HCT116 (cell line): Measurements from ENCODE around the gene CABS1. TPM values are rescaled to one million over a fixed set of nuclear protein-coding genes. Genes with fewer than 3 reads are reported as not detected.

Source experiments
- ATAC-seq: fragments of 200-7000 bp; cut with Tn5 transposase; 2 replicates; pipeline ENCODE4 v1.9.1; 2020; ENCODE audit warnings: mild to moderate bottlenecking, moderate library complexity
- BruUV-seq: library from RNA; stranded (reverse); fragments of 400-500 nt; replicated peaks from 2 replicates; lab custom pipeline; 2021; lab: Mats Ljungman, UMichigan
- CTCF ChIA-PET: fragments of 300-600 bp; sonication (Branson Sonifier 250); formaldehyde crosslinking; loops from one replicate; lab custom pipeline; 2021; ENCODE audit warnings: antibody characterized with exemption; lab: Charles Lee
- POLR2A ChIA-PET: fragments of 300-600, 350-600 bp; sonication (Branson Sonifier 250); formaldehyde crosslinking; loops from one replicate; lab custom pipeline; 2021; ENCODE audit warnings: antibody characterized with exemption; lab: Charles Lee
- RAD21 ChIA-PET, 2 experiments: fragments of 300-600 bp; sonication (Branson Sonifier 250); formaldehyde crosslinking; loops; one replicate each; lab custom pipeline; 2023; ENCODE audit warnings: low total read pairs in 2 of 2; ENCODE audit not compliant: uncharacterized antibody in 2 of 2, unreplicated experiment in 2 of 2, low non-redundant PET in 1 of 2; lab: Charles Lee
- DNase-seq: peaks from one replicate; pipeline ENCODE4 v3.0.0-alpha.2; 2010; ENCODE audit warnings: low read depth, low spot score
- H2AFZ ChIP-seq: fragments of 200-600 bp; shearing (Covaris generic), sonication (generic); 2 replicates; pipeline ENCODE4 v1.6.1; 2017; ENCODE audit warnings: low read depth, mixed run types, mixed read lengths, antibody characterized with exemption, low read length; ENCODE audit not compliant: poor library complexity, severe bottlenecking
- H3K27ac ChIP-seq: 2 replicates; pipeline ENCODE4 v1.5.1; 2012; ENCODE audit warnings: low read depth, low read length
- H3K27me3 ChIP-seq: fragments of 200-600 bp; sonication (generic); 2 replicates; pipeline ENCODE4 v1.6.1; 2016; ENCODE audit warnings: mixed run types, low read length, mixed read lengths; ENCODE audit not compliant: insufficient read depth
- H3K36me3 ChIP-seq, 2 experiments: fragments of 200-500 bp in 1 of 2; fragments of 200-600 bp in 1 of 2; sonication (Bioruptor generic) in 1 of 2; sonication (generic) in 1 of 2; 2 replicates each; pipeline versions ENCODE4 v1.5.1 to v1.6.1; 2014 to 2016; ENCODE audit warnings: low read length in 2 of 2, inconsistent platforms in 1 of 2, mixed read lengths in 1 of 2, mixed run types in 1 of 2; ENCODE audit not compliant: insufficient read depth in 2 of 2, control insufficient read depth in 1 of 2
- H3K4me1 ChIP-seq, 2 experiments: fragments of 200-600 bp in 1 of 2; sonication (generic) in 1 of 2; 2 replicates each; pipeline versions ENCODE4 v1.5.1 to v1.6.1; 2012 to 2017; ENCODE audit warnings: low read length in 2 of 2, inconsistent platforms in 1 of 2, mild to moderate bottlenecking in 1 of 2, mixed read lengths in 1 of 2, mixed run types in 1 of 2, moderate library complexity in 1 of 2; ENCODE audit not compliant: insufficient read depth in 2 of 2, control insufficient read depth in 1 of 2
- H3K4me2 ChIP-seq: fragments of 200-600 bp; sonication (generic); 2 replicates; pipeline ENCODE4 v1.6.1; 2017; ENCODE audit warnings: mixed run types, low read length, mixed read lengths
- H3K4me3 ChIP-seq, 2 experiments: fragments of 200-600 bp in 1 of 2; sonication (generic) in 1 of 2; replicated peaks in 1 of 2; 2 replicates each; pipeline ENCODE4 v1.5.1; 2011 to 2016; ENCODE audit warnings: low read length in 2 of 2, control low read depth in 1 of 2, low read depth in 1 of 2, mild to moderate bottlenecking in 1 of 2, mixed read lengths in 1 of 2, mixed run types in 1 of 2
- H3K79me2 ChIP-seq: fragments of 200-600 bp; sonication (generic); 2 replicates; pipeline ENCODE4 v1.6.1; 2017; ENCODE audit warnings: mild to moderate bottlenecking, mixed run types, low read length, moderate library complexity, mixed read lengths; ENCODE audit not compliant: insufficient read depth
- H3K9ac ChIP-seq: fragments of 200-600 bp; sonication (generic); 2 replicates; pipeline ENCODE4 v1.6.1; 2016; ENCODE audit warnings: low read length, mixed read lengths
- H3K9me2 ChIP-seq: fragments of 200-600 bp; sonication (generic), shearing (Covaris generic); 2 replicates; pipeline ENCODE4 v1.6.1; 2017; ENCODE audit warnings: mixed run types, mild to moderate bottlenecking, moderate library complexity; ENCODE audit not compliant: insufficient read depth
- H3K9me3 ChIP-seq, 2 experiments: fragments of 200-500 bp in 1 of 2; fragments of 200-600 bp in 1 of 2; sonication (Bioruptor generic) in 1 of 2; sonication (generic) in 1 of 2; 2 replicates each; pipeline ENCODE4 v1.6.1; 2014 to 2017; ENCODE audit warnings: low read length in 2 of 2, mixed read lengths in 2 of 2, inconsistent platforms in 1 of 2, low read depth in 1 of 2, mild to moderate bottlenecking in 1 of 2, mixed run types in 1 of 2, moderate library complexity in 1 of 2; ENCODE audit not compliant: control insufficient read depth in 1 of 2, insufficient read depth in 1 of 2
- H4K20me1 ChIP-seq: fragments of 200-600 bp; sonication (generic), shearing (Covaris generic); 2 replicates; pipeline ENCODE4 v1.6.1; 2017; ENCODE audit warnings: mixed run types, mild to moderate bottlenecking, moderate library complexity; ENCODE audit not compliant: insufficient read depth
- CBX3 ChIP-seq: IDR thresholded peaks from 2 replicates; pipeline ENCODE4 v1.6.1; 2012; ENCODE audit warnings: low read depth
- EZH2 ChIP-seq: fragments of 200-600 bp; sonication (generic); IDR thresholded peaks from 2 replicates; pipeline ENCODE4 v1.6.1; 2017; ENCODE audit warnings: antibody characterized with exemption, mixed run types
- EZH2phosphoT487 ChIP-seq: fragments of 200-600 bp; IDR thresholded peaks from 2 replicates; pipeline ENCODE4 v1.6.1; 2018; ENCODE audit warnings: antibody characterized with exemption, borderline replicate concordance
- RAD21 ChIP-seq: IDR thresholded peaks from 2 replicates; pipeline ENCODE4 v1.6.1; 2012; ENCODE audit warnings: low read depth, mild to moderate bottlenecking
- SIN3A ChIP-seq: IDR thresholded peaks from 2 replicates; pipeline ENCODE4 v1.6.1; 2012; ENCODE audit warnings: low read depth
- SP1 ChIP-seq: IDR thresholded peaks from 2 replicates; pipeline ENCODE4 v1.6.1; 2012; ENCODE audit warnings: low read depth
- TCF7L2 ChIP-seq: IDR thresholded peaks from 2 replicates; pipeline ENCODE4 v1.7.0; 2011; ENCODE audit warnings: borderline replicate concordance, inconsistent platforms; ENCODE audit not compliant: insufficient read depth, insufficient read length; ENCODE audit errors: extremely low read depth
- ZFX ChIP-seq: fragments of 450-650 bp; IDR thresholded peaks from 2 replicates; pipeline ENCODE4 v1.6.1; 2017
- ZNF274 ChIP-seq: fragments of 200-500 bp; sonication (Bioruptor generic); IDR thresholded peaks from 2 replicates; pipeline ENCODE4 v1.6.1; 2014; ENCODE audit warnings: mild to moderate bottlenecking, low read depth, low read length, inconsistent platforms
- intact Hi-C: fragments of 100-400 bp; cut with micrococcal nuclease; formaldehyde crosslinking; loops from 2 replicates; pipeline ENCODE4 v1.10.0; 2022
- total RNA-seq: library from RNA; stranded (reverse); gene quantifications from one replicate; pipeline ENCODE4 v1.2.1, GENCODE V29; 2021; ENCODE audit not compliant: unreplicated experiment
- TF ChIP-seq, protein P1 (sequence below): IDR thresholded peaks from 2 replicates; pipeline ENCODE4 v1.6.1; 2012
- TF ChIP-seq, protein P2 (sequence below): IDR thresholded peaks from 2 replicates; pipeline ENCODE4 v1.6.1; 2012; ENCODE audit warnings: low read depth

The CABS1 gene
- total RNA-seq, 1 experiment from 2014 or later: not detected

DNA sequence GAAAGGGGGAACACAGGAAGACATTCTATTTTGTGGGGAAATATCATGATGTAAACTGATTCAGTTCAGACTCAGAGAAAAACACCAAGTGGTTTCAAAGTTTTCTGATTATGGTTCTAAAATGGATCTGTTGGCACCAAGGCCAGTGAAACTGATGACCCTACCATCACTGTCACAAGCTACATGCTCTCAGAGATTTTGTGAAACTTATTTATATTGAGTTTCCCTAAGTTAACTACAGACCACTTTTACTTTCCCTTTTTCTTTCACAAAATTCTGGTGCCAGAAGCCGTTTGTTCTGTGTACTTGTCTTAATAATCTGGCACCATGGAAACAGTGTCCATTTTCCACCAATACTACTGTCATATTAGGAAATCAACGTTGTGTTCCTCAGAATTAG is 43.4 kb upstream of the CABS1 start:
- Histone ChIP-seq H3K4me2 (no peak overlapping the region), H3K36me3 (no peaks in the 10 kb centered on the region), H2AFZ (no peak overlapping the region), H3K79me2 (no peaks in the 10 kb centered on the region), H3K4me3 (no peak overlapping the region), H3K27ac (no peak overlapping the region), H3K4me1 (no peaks in the 10 kb centered on the region), H3K27me3 (no peaks in the 10 kb centered on the region), H3K9me3 (no peaks in the 10 kb centered on the region), H4K20me1 (no peaks in the 10 kb centered on the region), H3K9ac (no peak overlapping the region)
- POLR2A ChIA-PET: no interaction called here
- DNase-seq: no peak
- BruUV-seq: no TSS peak
- CTCF ChIA-PET: no interaction called here
- RAD21 ChIA-PET: no interaction called here
- TF ChIP-seq EZH2phosphoT487 (no peak), CBX3 (no peak), SP1 (no peak), ZFX (no peak), TCF7L2 (no peak), RAD21 (no peak), EZH2 (no peak), ZNF274 (no peak), SIN3A (no peak)
- TF ChIP-seq, protein P1, sequence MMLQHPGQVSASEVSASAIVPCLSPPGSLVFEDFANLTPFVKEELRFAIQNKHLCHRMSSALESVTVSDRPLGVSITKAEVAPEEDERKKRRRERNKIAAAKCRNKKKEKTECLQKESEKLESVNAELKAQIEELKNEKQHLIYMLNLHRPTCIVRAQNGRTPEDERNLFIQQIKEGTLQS: no peak
- TF ChIP-seq, protein P2, sequence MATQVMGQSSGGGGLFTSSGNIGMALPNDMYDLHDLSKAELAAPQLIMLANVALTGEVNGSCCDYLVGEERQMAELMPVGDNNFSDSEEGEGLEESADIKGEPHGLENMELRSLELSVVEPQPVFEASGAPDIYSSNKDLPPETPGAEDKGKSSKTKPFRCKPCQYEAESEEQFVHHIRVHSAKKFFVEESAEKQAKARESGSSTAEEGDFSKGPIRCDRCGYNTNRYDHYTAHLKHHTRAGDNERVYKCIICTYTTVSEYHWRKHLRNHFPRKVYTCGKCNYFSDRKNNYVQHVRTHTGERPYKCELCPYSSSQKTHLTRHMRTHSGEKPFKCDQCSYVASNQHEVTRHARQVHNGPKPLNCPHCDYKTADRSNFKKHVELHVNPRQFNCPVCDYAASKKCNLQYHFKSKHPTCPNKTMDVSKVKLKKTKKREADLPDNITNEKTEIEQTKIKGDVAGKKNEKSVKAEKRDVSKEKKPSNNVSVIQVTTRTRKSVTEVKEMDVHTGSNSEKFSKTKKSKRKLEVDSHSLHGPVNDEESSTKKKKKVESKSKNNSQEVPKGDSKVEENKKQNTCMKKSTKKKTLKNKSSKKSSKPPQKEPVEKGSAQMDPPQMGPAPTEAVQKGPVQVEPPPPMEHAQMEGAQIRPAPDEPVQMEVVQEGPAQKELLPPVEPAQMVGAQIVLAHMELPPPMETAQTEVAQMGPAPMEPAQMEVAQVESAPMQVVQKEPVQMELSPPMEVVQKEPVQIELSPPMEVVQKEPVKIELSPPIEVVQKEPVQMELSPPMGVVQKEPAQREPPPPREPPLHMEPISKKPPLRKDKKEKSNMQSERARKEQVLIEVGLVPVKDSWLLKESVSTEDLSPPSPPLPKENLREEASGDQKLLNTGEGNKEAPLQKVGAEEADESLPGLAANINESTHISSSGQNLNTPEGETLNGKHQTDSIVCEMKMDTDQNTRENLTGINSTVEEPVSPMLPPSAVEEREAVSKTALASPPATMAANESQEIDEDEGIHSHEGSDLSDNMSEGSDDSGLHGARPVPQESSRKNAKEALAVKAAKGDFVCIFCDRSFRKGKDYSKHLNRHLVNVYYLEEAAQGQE: no peak
- TF ChIP-seq, all 23 proteins: peak for 0
- intact Hi-C loops: no loop called here
- ATAC-seq: no peak
- H3K9me2 ChIP-seq: no peaks in the 10 kb centered on the region
